Vagina (tissue), 2 donors: ENCODE results near the gene CEBPA. TPM values are rescaled to one million over a fixed set of nuclear protein-coding genes. Genes with fewer than 3 reads are reported as not detected.

Experiments
- DNase-seq, 2 donors: peaks; one replicate each; pipeline ENCODE4 v3.0.0-alpha.2; 2017; ENCODE audit errors: extremely low spot score in 2 of 2
- H3K27ac ChIP-seq: fragments of 200-600 bp; sonication (generic); one replicate; pipeline ENCODE4 v1.5.1; 2019
- H3K27me3 ChIP-seq: fragments of 200-600 bp; sonication (generic); one replicate; pipeline ENCODE4 v1.5.1; 2019
- H3K36me3 ChIP-seq, 2 donors: fragments of 200-600 bp; sonication (generic); one replicate each; pipeline ENCODE4 v1.5.1; 2017 to 2019
- H3K4me1 ChIP-seq: fragments of 200-600 bp; sonication (generic); one replicate; pipeline ENCODE4 v1.5.1; 2019
- H3K4me3 ChIP-seq, 2 donors: fragments of 200-600 bp; sonication (generic); 1 replicate in 1 of 2; 2 replicates in 1 of 2; pipeline ENCODE4 v1.5.1; 2016 to 2019
- H3K9me3 ChIP-seq: fragments of 200-600 bp; sonication (generic); one replicate; pipeline ENCODE4 v1.5.1; 2019
- CTCF ChIP-seq, 3 experiments: fragments of 450-650 bp in 2 of 3; fragments of 200-600 bp in 1 of 3; sonication (generic) in 1 of 3; IDR thresholded peaks; one replicate each; pipeline ENCODE4 v1.5.1; 2017 to 2019; ENCODE audit warnings: antibody characterized with exemption in 3 of 3, mild to moderate bottlenecking in 2 of 3, moderate library complexity in 2 of 3
- POLR2A ChIP-seq, 2 donors: fragments of 450-650 bp; IDR thresholded peaks; one replicate each; pipeline ENCODE4 v1.6.1; 2017; ENCODE audit warnings: antibody characterized with exemption in 2 of 2, mild to moderate bottlenecking in 2 of 2, moderate library complexity in 2 of 2
- POLR2AphosphoS5 ChIP-seq, 2 donors: sonication (generic); formaldehyde crosslinking; IDR thresholded peaks; one replicate each; pipeline ENCODE4 v1.9.0; 2017; ENCODE audit warnings: antibody characterized with exemption in 2 of 2, mild to moderate bottlenecking in 2 of 2, low read depth in 1 of 2; ENCODE audit not compliant: insufficient read depth in 1 of 2
- intact Hi-C: fragments of 100-400 bp; cut with DNase I; formaldehyde crosslinking; loops from one replicate; pipeline ENCODE4 v1.15.1; 2023
- total RNA-seq: library from RNA; depleted of rRNA; stranded (reverse); fragments of >200 nt; gene quantifications from one replicate; pipeline ENCODE4 v1.2.3, GENCODE V29; 2016

CEBPA gene
- total RNA-seq, 1 donor from 2014 or later, result 38.3 TPM

- Histone ChIP-seq H3K4me1 (no peaks in the 10 kb centered on the region), H3K36me3 (no peaks in the 10 kb centered on the region), H3K27ac (no peak overlapping the region), H3K4me3 (no peak overlapping the region), H3K9me3 (no peaks in the 10 kb centered on the region), H3K27me3 (no peaks in the 10 kb centered on the region)
- TF ChIP-seq POLR2A (IDR thresholded peaks at IDR 0.05), result no peak
- no peak for TF ChIP-seq POLR2AphosphoS5 (IDR thresholded peaks at IDR 0.05; ENCODE audit: insufficient read depth in 1 of 2, low read depth in 1 of 2)
- TF ChIP-seq CTCF (IDR thresholded peaks at IDR 0.05), result no peak
- DNase-seq, result no peak
- intact Hi-C loops, result no loop called here
These were observed 46.6 kb downstream of the CEBPA start for GRCh38 chr19:33255781-33256180.

- H3K27ac ChIP-seq, result no peak overlapping the region
- no peak for DNase-seq
- intact Hi-C loops, result no loop called here
- no peaks in the 10 kb centered on the region for H3K27me3 ChIP-seq
- H3K4me3 ChIP-seq, result no peak overlapping the region
- H3K9me3 ChIP-seq, result no peaks in the 10 kb centered on the region
- H3K4me1 ChIP-seq, result no peaks in the 10 kb centered on the region
- no peaks in the 10 kb centered on the region for H3K36me3 ChIP-seq
- TF ChIP-seq POLR2A (IDR thresholded peaks at IDR 0.05), result no peak
- TF ChIP-seq CTCF (IDR thresholded peaks at IDR 0.05), result no peak
- no peak for TF ChIP-seq POLR2AphosphoS5 (IDR thresholded peaks at IDR 0.05; ENCODE audit: insufficient read depth in 1 of 2, low read depth in 1 of 2)
These were observed 48.0 kb downstream of the CEBPA start for GRCh38 chr19:33254245-33254824.

- no peaks in the 10 kb centered on the region for H3K27me3 ChIP-seq
- H3K27ac ChIP-seq, result no peak overlapping the region
- no peak for DNase-seq
- H3K9me3 ChIP-seq, result no peaks in the 10 kb centered on the region
- no peak overlapping the region for H3K4me3 ChIP-seq
- no peak for TF ChIP-seq CTCF (IDR thresholded peaks at IDR 0.05)
- TF ChIP-seq POLR2AphosphoS5 (IDR thresholded peaks at IDR 0.05; ENCODE audit: insufficient read depth in 1 of 2, low read depth in 1 of 2), result no peak
- TF ChIP-seq POLR2A (IDR thresholded peaks at IDR 0.05), result no peak
- intact Hi-C loops, result no loop called here
- no peaks in the 10 kb centered on the region for H3K36me3 ChIP-seq
- H3K4me1 ChIP-seq, result no peaks in the 10 kb centered on the region
These were observed 49.4 kb downstream of the CEBPA start for GRCh38 chr19:33252971-33253370.

- no peak for DNase-seq
- Histone ChIP-seq H3K4me1 (no peaks in the 10 kb centered on the region), H3K4me3 (no peak overlapping the region), H3K27me3 (no peaks in the 10 kb centered on the region), H3K9me3 (no peaks in the 10 kb centered on the region), H3K36me3 (no peaks in the 10 kb centered on the region), H3K27ac (no peak overlapping the region)
- no peak for TF ChIP-seq POLR2AphosphoS5 (IDR thresholded peaks at IDR 0.05; ENCODE audit: insufficient read depth in 1 of 2, low read depth in 1 of 2)
- no peak for TF ChIP-seq CTCF (IDR thresholded peaks at IDR 0.05)
- no peak for TF ChIP-seq POLR2A (IDR thresholded peaks at IDR 0.05)
- intact Hi-C loops, result no loop called here
These were observed 49.8 kb downstream of the CEBPA start for GRCh38 chr19:33252418-33252962.

GRCh38 chr19:33251526-33252090 lies 50.7 kb downstream of the CEBPA start:
- DNase-seq, result no peak
- no peaks in the 10 kb centered on the region for H3K4me1 ChIP-seq
- intact Hi-C loops, result no loop called here
- H3K36me3 ChIP-seq, result no peaks in the 10 kb centered on the region
- TF ChIP-seq POLR2A (IDR thresholded peaks at IDR 0.05) (no peak), POLR2AphosphoS5 (IDR thresholded peaks at IDR 0.05; ENCODE audit: insufficient read depth in 1 of 2, low read depth in 1 of 2) (no peak), CTCF (IDR thresholded peaks at IDR 0.05) (no peak)
- no peaks in the 10 kb centered on the region for H3K27me3 ChIP-seq
- H3K9me3 ChIP-seq, result no peaks in the 10 kb centered on the region
- H3K27ac ChIP-seq, result no peak overlapping the region
- no peak overlapping the region for H3K4me3 ChIP-seq
